ENCODE measurements around the gene CHRNB1. TPM values are rescaled to one million over a fixed set of nuclear protein-coding genes. Genes with fewer than 3 reads are reported as not detected.

CHRNB1 gene
- total RNA-seq, 2 experiments from 2014 or later: 11.5 to 11.7 TPM

GRCh38 chr17:7501729-7502128 is 56.9 kb downstream of the CHRNB1 start:
- no peak for DNase-seq
- no peaks in the 10 kb centered on the region for H3K9me3 Mint-ChIP-seq
- H3K4me3 Mint-ChIP-seq: no peak overlapping the region
- ChIA-PET CTCF (interaction anchor here (1.4 kb wide), 1 partner anchor 12 kb away, joined by 5 read pairs; no protein-coding TSS in a partner anchor), POLR2A (interaction anchor here (1.1 to 2.6 kb wide), 2 partner anchors 16 to 23 kb away, joined by 3 to 10 read pairs; no protein-coding TSS in a partner anchor)
- no peaks in the 10 kb centered on the region for H3K27me3 Mint-ChIP-seq
- H3K36me3 Mint-ChIP-seq (ENCODE audit: low read depth): peaks cover 69% of the 10 kb centered on the region
- no peak for ATAC-seq
- no peak overlapping the region for H3K27ac Mint-ChIP-seq
- TF ChIP-seq CTCF (IDR thresholded peaks at IDR 0.05): no peak
- intact Hi-C loops (cut with micrococcal nuclease): no loop called here
- H3K4me1 Mint-ChIP-seq (ENCODE audit: low read depth): no peaks in the 10 kb centered on the region

- no peaks in the 10 kb centered on the region for H3K27me3 Mint-ChIP-seq
- no peak for TF ChIP-seq CTCF (IDR thresholded peaks at IDR 0.05)
- H3K9me3 Mint-ChIP-seq: no peaks in the 10 kb centered on the region
- H3K36me3 Mint-ChIP-seq (ENCODE audit: low read depth): peaks cover 65% of the 10 kb centered on the region
- no peak for ATAC-seq
- CTCF ChIA-PET: interaction anchor here (1.4 to 1.8 kb wide), 2 partner anchors 12 to 66 kb away, joined by 5 to 9 read pairs; no protein-coding TSS in a partner anchor
- no peaks in the 10 kb centered on the region for H3K4me1 Mint-ChIP-seq (ENCODE audit: low read depth)
- no peak overlapping the region for H3K4me3 Mint-ChIP-seq
- intact Hi-C loops (cut with micrococcal nuclease): no loop called here
- no peak for DNase-seq
- POLR2A ChIA-PET: interaction anchor here (0.9 to 2.6 kb wide), 6 partner anchors 10 to 23 kb away, joined by 3 to 10 read pairs (median 5); partner anchors contain the start of gene POLR2A
- H3K27ac Mint-ChIP-seq: no peak overlapping the region
Measured at GRCh38 chr17:7502171-7502847, 57.4 kb downstream of the CHRNB1 start.

- intact Hi-C loops (cut with micrococcal nuclease): no loop called here
- H3K4me1 Mint-ChIP-seq (ENCODE audit: low read depth): no peaks in the 10 kb centered on the region
- no peaks in the 10 kb centered on the region for H3K9me3 Mint-ChIP-seq
- H3K27me3 Mint-ChIP-seq: no peaks in the 10 kb centered on the region
- ATAC-seq (peak; percentile 50), DNase-seq (peak; percentile 24)
- ChIA-PET CTCF (interaction anchor here (1.4 to 1.8 kb wide), 2 partner anchors 11 to 66 kb away, joined by 5 to 9 read pairs; no protein-coding TSS in a partner anchor), POLR2A (interaction anchor here (0.6 to 2.6 kb wide), 8 partner anchors 9 to 524 kb away, joined by 3 to 10 read pairs (median 5); partner anchors contain the start of gene POLR2A)
- peaks cover 63% of the 10 kb centered on the region for H3K36me3 Mint-ChIP-seq (ENCODE audit: low read depth)
- no peak for TF ChIP-seq CTCF (IDR thresholded peaks at IDR 0.05)
- no peak overlapping the region for H3K4me3 Mint-ChIP-seq
- H3K27ac Mint-ChIP-seq: no peak overlapping the region
Measured at GRCh38 chr17:7502987-7503386, 58.1 kb downstream of the CHRNB1 start.

GRCh38 chr17:7503521-7503920 is 58.7 kb downstream of the CHRNB1 start:
- H3K4me1 Mint-ChIP-seq (ENCODE audit: low read depth): no peaks in the 10 kb centered on the region
- H3K9me3 Mint-ChIP-seq: no peaks in the 10 kb centered on the region
- intact Hi-C loops (cut with micrococcal nuclease): no loop called here
- H3K36me3 Mint-ChIP-seq (ENCODE audit: low read depth): peaks cover 64% of the 10 kb centered on the region
- ATAC-seq (no peak), DNase-seq (no peak)
- no peaks in the 10 kb centered on the region for H3K27me3 Mint-ChIP-seq
- no peak for TF ChIP-seq CTCF (IDR thresholded peaks at IDR 0.05)
- no peak overlapping the region for H3K27ac Mint-ChIP-seq
- CTCF ChIA-PET: interaction anchor here (1.8 kb wide), 1 partner anchor 67 kb away, joined by 9 read pairs; no protein-coding TSS in a partner anchor
- POLR2A ChIA-PET: interaction anchor here (0.6 to 2.6 kb wide), 7 partner anchors 10 to 525 kb away, joined by 3 to 10 read pairs (median 5); no protein-coding TSS in a partner anchor
- no peak overlapping the region for H3K4me3 Mint-ChIP-seq

Other genes with a start within 250 kb of the CHRNB1 start
- 1 to 10 TPM; 9.5 to 9.7 TPM for gene DLG4, start 225.2 kb upstream of the CHRNB1 start, total RNA-seq
- 100 to 1,000 TPM; 288 to 291 TPM for gene ACADVL, start 225.1 kb upstream of the CHRNB1 start, total RNA-seq
- gene DVL2, start 210.5 kb upstream of the CHRNB1 start, total RNA-seq: 10 to 100 TPM; 50.0 to 53.6 TPM
- gene PHF23, start 205.6 kb upstream of the CHRNB1 start, total RNA-seq: 10 to 100 TPM; 17.8 to 24.4 TPM
- 100 to 1,000 TPM; 104 to 118 TPM for gene GABARAP, start 202.6 kb upstream of the CHRNB1 start, total RNA-seq
- gene CTDNEP1, start 193.3 kb upstream of the CHRNB1 start, total RNA-seq: 100 to 1,000 TPM; 159 to 160 TPM
- gene ELP5, start 192.8 kb upstream of the CHRNB1 start, total RNA-seq: 10 to 100 TPM; 80.2 to 85.4 TPM
- 1 to 10 TPM; 1.5 to 1.7 TPM for gene CLDN7, start 182.6 kb upstream of the CHRNB1 start, total RNA-seq
- gene SLC2A4, start 163.3 kb upstream of the CHRNB1 start, total RNA-seq: under 1 TPM; 0.07 to 0.25 TPM
- gene YBX2, start 150.4 kb upstream of the CHRNB1 start, total RNA-seq: under 1 TPM; 0.56 to 0.83 TPM
- 1,000 to 10,000 TPM; 1,064 TPM for gene EIF5A, start 137.4 kb upstream of the CHRNB1 start, total RNA-seq
- 10 to 100 TPM; 31.8 to 36.8 TPM for gene GPS2, start 129.7 kb upstream of the CHRNB1 start, total RNA-seq
- gene NEURL4, start 115.7 kb upstream of the CHRNB1 start, total RNA-seq: 10 to 100 TPM; 36.2 to 40.4 TPM
- gene ACAP1, start 108.5 kb upstream of the CHRNB1 start, total RNA-seq: 100 to 1,000 TPM; 309 to 342 TPM
- 10 to 100 TPM; 11.0 to 11.2 TPM for gene KCTD11, start 92.9 kb upstream of the CHRNB1 start, total RNA-seq
- gene TMEM95, start 89.9 kb upstream of the CHRNB1 start, total RNA-seq: not detected
- 1 to 10 TPM; 6.8 to 6.9 TPM for gene TNK1, start 64.0 kb upstream of the CHRNB1 start, total RNA-seq
- gene PLSCR3, start 50.5 kb upstream of the CHRNB1 start, total RNA-seq: 10 to 100 TPM; 62.6 to 71.1 TPM
- gene TMEM256, start 41.0 kb upstream of the CHRNB1 start, total RNA-seq: 10 to 100 TPM; 55.8 to 60.6 TPM
- gene NLGN2, start 37.2 kb upstream of the CHRNB1 start, total RNA-seq: 10 to 100 TPM in 1 of 2 experiments, 1 to 10 TPM in 1; 9.4 to 10.9 TPM
- gene SPEM1, start 24.7 kb upstream of the CHRNB1 start, total RNA-seq: under 1 TPM in 1 of 2 experiments, not detected in 1; 0.36 TPM
- gene SPEM2, start 19.4 kb upstream of the CHRNB1 start, total RNA-seq: not detected
- gene SPEM3, start 16.2 kb upstream of the CHRNB1 start, total RNA-seq: not detected
- 10 to 100 TPM; 12.5 to 14.2 TPM for gene TMEM102, start 9.6 kb upstream of the CHRNB1 start, total RNA-seq
- 10 to 100 TPM; 16.5 to 16.6 TPM for gene FGF11, start 5.5 kb upstream of the CHRNB1 start, total RNA-seq
- 10 to 100 TPM; 24.3 to 24.6 TPM for gene ZBTB4, start 34.6 kb downstream of the CHRNB1 start, total RNA-seq
- not detected for gene SLC35G6, start 36.4 kb downstream of the CHRNB1 start, total RNA-seq
- 100 to 1,000 TPM; 219 to 223 TPM for gene POLR2A, start 39.3 kb downstream of the CHRNB1 start, total RNA-seq
- 10 to 100 TPM; 11.8 to 13.8 TPM for gene TNFSF12, start 104.0 kb downstream of the CHRNB1 start, total RNA-seq
- gene TNFSF13, start 113.7 kb downstream of the CHRNB1 start, total RNA-seq: 1 to 10 TPM; 4.0 to 6.9 TPM
- 10 to 100 TPM; 60.2 to 63.2 TPM for gene SENP3, start 116.9 kb downstream of the CHRNB1 start, total RNA-seq
- gene CD68, start 134.6 kb downstream of the CHRNB1 start, total RNA-seq: 10 to 100 TPM; 11.4 to 12.9 TPM
- gene MPDU1, start 138.8 kb downstream of the CHRNB1 start, total RNA-seq: 10 to 100 TPM; 50.9 to 51.4 TPM
- gene SOX15, start 145.0 kb downstream of the CHRNB1 start, total RNA-seq: under 1 TPM in 1 of 2 experiments, not detected in 1; 0.25 TPM
- gene FXR2, start 169.8 kb downstream of the CHRNB1 start, total RNA-seq: 10 to 100 TPM; 28.6 to 33.1 TPM
- gene SAT2, start 182.8 kb downstream of the CHRNB1 start, total RNA-seq: 10 to 100 TPM; 15.6 to 22.2 TPM
- gene SHBG, start 185.1 kb downstream of the CHRNB1 start, total RNA-seq: not detected
- gene ATP1B2, start 205.9 kb downstream of the CHRNB1 start, total RNA-seq: under 1 TPM in 1 of 2 experiments, not detected in 1; 0.38 TPM
- gene TP53, start 242.4 kb downstream of the CHRNB1 start, total RNA-seq: 100 to 1,000 TPM; 129 to 138 TPM
- 10 to 100 TPM; 27.5 to 28.6 TPM for gene WRAP53, start 243.4 kb downstream of the CHRNB1 start, total RNA-seq

Measured in activated CD8-positive, alpha-beta T cell treated with anti-CD3 and anti-CD28 coated beads for 36 hours (primary cell).